Germinal center (tissue), 1 donor: ENCODE results near the gene TM9SF1.

Experiments
- DNase-seq: peaks from one replicate; pipeline ENCODE4 v3.0.0; 2012; ENCODE audit warnings: mixed read lengths, low spot score

TM9SF1 gene

GRCh38 chr14:24195186-24196070 is at the start of gene TM9SF1:
TSS of gene TM9SF1 (minus strand) at chr14:24195441. CDS start at chr14:24195019, 422 bp downstream.
- DNase-seq, result peak; percentile 90

GRCh38 chr14:24243336-24243836 is 48.1 kb upstream of the TM9SF1 start:
- no peak for DNase-seq

- DNase-seq, result peak; percentile 98
Observed at GRCh38 chr14:24241829-24242443, 46.7 kb upstream of the TM9SF1 start.

GRCh38 chr14:24240110-24240918 is 45.1 kb upstream of the TM9SF1 start:
- no peak for DNase-seq

- DNase-seq, result no peak
Observed at GRCh38 chr14:24238527-24239037, 43.3 kb upstream of the TM9SF1 start.

GRCh38 chr14:24238123-24238522 is 42.9 kb upstream of the TM9SF1 start:
- no peak for DNase-seq

GRCh38 chr14:24237463-24237955 is 42.3 kb upstream of the TM9SF1 start:
- no peak for DNase-seq

- no peak for DNase-seq
Observed at GRCh38 chr14:24236689-24237462, 41.6 kb upstream of the TM9SF1 start.

- DNase-seq, result no peak
Observed at GRCh38 chr14:24235804-24236688, 40.8 kb upstream of the TM9SF1 start.

- no peak for DNase-seq
Observed at GRCh38 chr14:24234095-24235005, 39.1 kb upstream of the TM9SF1 start.

- DNase-seq, result no peak
Observed at GRCh38 chr14:24233538-24233866, 38.3 kb upstream of the TM9SF1 start.

GRCh38 chr14:24232645-24233537 is 37.6 kb upstream of the TM9SF1 start, which contains the start of gene GMPR2:
TSS of gene GMPR2 (plus strand) at chr14:24232929. CDS start at chr14:24233254, 325 bp downstream.
- peak; percentile 63 for DNase-seq

- DNase-seq, result peak; percentile 88
Observed at GRCh38 chr14:24232121-24232644, 36.9 kb upstream of the TM9SF1 start, which contains the start of gene NEDD8. TSS of gene NEDD8 (minus strand) at chr14:24232367. CDS start at chr14:24232267, 100 bp downstream.

- peak; percentile 25 for DNase-seq
Observed at GRCh38 chr14:24231263-24232120, 36.3 kb upstream of the TM9SF1 start.

- DNase-seq, result no peak
Observed at GRCh38 chr14:24228902-24229301, 33.7 kb upstream of the TM9SF1 start.

GRCh38 chr14:24226473-24226872 is 31.2 kb upstream of the TM9SF1 start:
- no peak for DNase-seq
